Calu3 (cell line): Measurements from ENCODE around the gene CNIH4. TPM values are rescaled to one million over a fixed set of nuclear protein-coding genes. Genes with fewer than 3 reads are reported as not detected.

Source experiments
- BruUV-seq: library from RNA; stranded (reverse); fragments of 400-500 nt; replicated peaks from 2 replicates; lab custom pipeline; 2021; lab: Mats Ljungman, UMichigan
- CTCF ChIA-PET: fragments of 300-600 bp; sonication (Branson Sonifier 250); formaldehyde crosslinking; loops from one replicate; lab custom pipeline; 2022; ENCODE audit warnings: antibody characterized with exemption; lab: Charles Lee
- DNase-seq: peaks from one replicate; pipeline ENCODE4 v3.0.0; 2022
- H3K27ac Mint-ChIP-seq: one replicate; pipeline ENCODE4 v1.8.0; 2022; ENCODE audit warnings: mixed read lengths; ENCODE audit not compliant: unreplicated experiment
- H3K27me3 Mint-ChIP-seq: one replicate; pipeline ENCODE4 v1.8.0; 2022; ENCODE audit warnings: mixed read lengths; ENCODE audit not compliant: unreplicated experiment
- H3K36me3 Mint-ChIP-seq: one replicate; pipeline ENCODE4 v1.8.0; 2022; ENCODE audit warnings: mild to moderate bottlenecking, moderate library complexity, mixed read lengths; ENCODE audit not compliant: insufficient read depth, unreplicated experiment
- H3K4me1 Mint-ChIP-seq: one replicate; pipeline ENCODE4 v1.8.0; 2022; ENCODE audit warnings: mild to moderate bottlenecking, low read depth, mixed read lengths; ENCODE audit not compliant: unreplicated experiment
- H3K4me3 Mint-ChIP-seq: one replicate; pipeline ENCODE4 v1.8.0; 2022; ENCODE audit warnings: mild to moderate bottlenecking, low read depth, moderate library complexity, mixed read lengths; ENCODE audit not compliant: unreplicated experiment
- H3K9me3 Mint-ChIP-seq: one replicate; pipeline ENCODE4 v1.8.0; 2022; ENCODE audit warnings: low read depth, mixed read lengths; ENCODE audit not compliant: unreplicated experiment
- intact Hi-C: fragments of 100-400 bp; cut with micrococcal nuclease; formaldehyde crosslinking; loops from one replicate; pipeline ENCODE4 v1.10.0; 2022; ENCODE audit not compliant: unreplicated experiment
- total RNA-seq: library from RNA; stranded (reverse); gene quantifications from 2 replicates; pipeline ENCODE4 v1.2.3, GENCODE V29; 2022
- TF ChIP-seq, protein P1 (sequence below): fragments of 200-600 bp; IDR thresholded peaks from one replicate; pipeline ENCODE4 v1.8.0; 2022; ENCODE audit warnings: antibody characterized with exemption; ENCODE audit not compliant: unreplicated experiment

Gene CNIH4
- total RNA-seq, 1 experiment from 2014 or later = 91.4 TPM

DNA sequence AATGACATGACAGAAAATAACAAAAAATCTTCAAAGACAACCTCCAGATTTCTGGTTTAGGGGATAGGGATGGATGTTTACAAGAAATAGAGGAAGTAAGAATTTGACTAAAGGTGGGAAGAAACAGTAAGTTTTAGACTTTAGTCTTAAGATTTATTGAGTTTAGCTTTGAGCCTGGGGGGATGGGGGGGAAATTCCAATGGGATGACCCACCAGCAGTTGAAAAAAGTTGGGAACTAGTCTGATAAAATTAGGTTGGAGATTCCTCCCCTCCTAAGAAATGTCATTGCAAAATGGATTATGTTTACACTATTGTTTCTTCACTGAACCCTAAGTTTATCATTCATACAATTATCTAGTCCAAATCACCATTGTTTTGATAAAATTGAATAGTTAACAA lies 49.5 kb downstream of the CNIH4 start:
- DNase-seq = no peak
- Mint-ChIP-seq H3K27ac (no peak overlapping the region), H3K4me1 (peaks cover 35% of the 10 kb centered on the region), H3K9me3 (no peaks in the 10 kb centered on the region), H3K27me3 (no peaks in the 10 kb centered on the region), H3K4me3 (no peak overlapping the region), H3K36me3 (peaks cover 42% of the 10 kb centered on the region)
- CTCF ChIA-PET = no interaction called here
- TF ChIP-seq, protein P1, sequence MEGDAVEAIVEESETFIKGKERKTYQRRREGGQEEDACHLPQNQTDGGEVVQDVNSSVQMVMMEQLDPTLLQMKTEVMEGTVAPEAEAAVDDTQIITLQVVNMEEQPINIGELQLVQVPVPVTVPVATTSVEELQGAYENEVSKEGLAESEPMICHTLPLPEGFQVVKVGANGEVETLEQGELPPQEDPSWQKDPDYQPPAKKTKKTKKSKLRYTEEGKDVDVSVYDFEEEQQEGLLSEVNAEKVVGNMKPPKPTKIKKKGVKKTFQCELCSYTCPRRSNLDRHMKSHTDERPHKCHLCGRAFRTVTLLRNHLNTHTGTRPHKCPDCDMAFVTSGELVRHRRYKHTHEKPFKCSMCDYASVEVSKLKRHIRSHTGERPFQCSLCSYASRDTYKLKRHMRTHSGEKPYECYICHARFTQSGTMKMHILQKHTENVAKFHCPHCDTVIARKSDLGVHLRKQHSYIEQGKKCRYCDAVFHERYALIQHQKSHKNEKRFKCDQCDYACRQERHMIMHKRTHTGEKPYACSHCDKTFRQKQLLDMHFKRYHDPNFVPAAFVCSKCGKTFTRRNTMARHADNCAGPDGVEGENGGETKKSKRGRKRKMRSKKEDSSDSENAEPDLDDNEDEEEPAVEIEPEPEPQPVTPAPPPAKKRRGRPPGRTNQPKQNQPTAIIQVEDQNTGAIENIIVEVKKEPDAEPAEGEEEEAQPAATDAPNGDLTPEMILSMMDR = no peak
- intact Hi-C loops = no loop called here
- BruUV-seq = no TSS peak

DNA sequence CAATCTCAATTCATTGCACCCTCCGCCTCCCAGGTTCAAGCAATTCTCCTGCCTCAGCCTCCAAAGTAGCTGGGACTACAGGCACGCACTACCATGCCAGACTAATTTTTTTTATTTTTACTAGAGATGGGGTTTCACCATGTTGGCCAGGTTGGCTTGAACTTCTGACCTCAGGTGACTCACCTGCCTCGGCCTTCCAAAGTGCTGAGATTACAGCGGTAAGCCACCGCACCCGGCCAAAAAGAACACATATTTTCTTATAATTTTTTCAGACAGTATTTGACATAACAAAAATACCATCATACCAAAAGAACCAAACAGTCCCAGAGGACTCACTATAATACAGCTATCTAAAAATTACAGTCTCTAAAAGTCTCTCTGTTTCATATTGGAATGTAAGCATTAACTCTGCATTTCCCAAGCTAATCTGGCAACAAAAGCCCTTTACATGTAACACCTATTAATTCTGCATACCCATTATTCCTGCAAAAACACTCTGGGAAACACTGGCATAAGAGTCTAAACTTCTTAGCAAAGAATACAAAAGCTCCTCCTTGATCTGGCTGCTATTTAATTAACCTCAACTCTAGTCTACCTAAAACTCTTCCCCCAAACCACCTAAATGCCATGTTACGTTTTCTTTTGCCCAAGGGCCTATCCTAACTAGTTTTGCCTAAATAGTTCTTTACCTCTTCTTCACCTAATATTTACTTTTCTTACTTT lies 51.1 kb downstream of the CNIH4 start:
- peaks cover 49% of the 10 kb centered on the region for H3K36me3 Mint-ChIP-seq
- CTCF ChIA-PET = interaction anchor here (0.6 kb wide), 1 partner anchor 101 kb away, joined by 5 read pairs; no protein-coding TSS in a partner anchor
- no peaks in the 10 kb centered on the region for H3K27me3 Mint-ChIP-seq
- no peak overlapping the region for H3K4me3 Mint-ChIP-seq
- H3K27ac Mint-ChIP-seq = peak overlapping the region; percentile 9
- intact Hi-C loops = no loop called here
- H3K4me1 Mint-ChIP-seq = peaks cover 35% of the 10 kb centered on the region
- no peaks in the 10 kb centered on the region for H3K9me3 Mint-ChIP-seq
- DNase-seq = peak; percentile 72
- BruUV-seq = no TSS peak
- TF ChIP-seq, protein P1 = no peak

- peak overlapping the region; percentile 9 for H3K27ac Mint-ChIP-seq
- H3K4me1 Mint-ChIP-seq = peaks cover 35% of the 10 kb centered on the region
- no peaks in the 10 kb centered on the region for H3K27me3 Mint-ChIP-seq
- peaks cover 49% of the 10 kb centered on the region for H3K36me3 Mint-ChIP-seq
- intact Hi-C loops = no loop called here
- no peak for DNase-seq
- BruUV-seq = no TSS peak
- no peak overlapping the region for H3K4me3 Mint-ChIP-seq
- CTCF ChIA-PET = no interaction called here
- TF ChIP-seq, protein P1 = no peak
- H3K9me3 Mint-ChIP-seq = no peaks in the 10 kb centered on the region
These were observed 51.6 kb downstream of the CNIH4 start for GRCh38 chr1:224408294-224408590.

- DNase-seq = no peak
- H3K36me3 Mint-ChIP-seq = peaks cover 43% of the 10 kb centered on the region
- CTCF ChIA-PET = interaction anchor here (0.6 kb wide), 1 partner anchor 177 kb away, joined by 3 read pairs; no protein-coding TSS in a partner anchor
- no peak overlapping the region for H3K27ac Mint-ChIP-seq
- H3K9me3 Mint-ChIP-seq = no peaks in the 10 kb centered on the region
- intact Hi-C loops = no loop called here
- no peak overlapping the region for H3K4me3 Mint-ChIP-seq
- BruUV-seq = no TSS peak
- no peaks in the 10 kb centered on the region for H3K27me3 Mint-ChIP-seq
- TF ChIP-seq, protein P1 = no peak
- H3K4me1 Mint-ChIP-seq = peaks cover 19% of the 10 kb centered on the region
These were observed 55.1 kb downstream of the CNIH4 start for GRCh38 chr1:224411766-224412165.
